Measurements from ENCODE around the gene FRMD4A. TPM values are rescaled to one million over a fixed set of nuclear protein-coding genes. Genes with fewer than 3 reads are reported as not detected.

The FRMD4A gene
- total RNA-seq, 4 donors from 2014 or later, result 27.5 to 40.4 (median 33.0) TPM

DNA sequence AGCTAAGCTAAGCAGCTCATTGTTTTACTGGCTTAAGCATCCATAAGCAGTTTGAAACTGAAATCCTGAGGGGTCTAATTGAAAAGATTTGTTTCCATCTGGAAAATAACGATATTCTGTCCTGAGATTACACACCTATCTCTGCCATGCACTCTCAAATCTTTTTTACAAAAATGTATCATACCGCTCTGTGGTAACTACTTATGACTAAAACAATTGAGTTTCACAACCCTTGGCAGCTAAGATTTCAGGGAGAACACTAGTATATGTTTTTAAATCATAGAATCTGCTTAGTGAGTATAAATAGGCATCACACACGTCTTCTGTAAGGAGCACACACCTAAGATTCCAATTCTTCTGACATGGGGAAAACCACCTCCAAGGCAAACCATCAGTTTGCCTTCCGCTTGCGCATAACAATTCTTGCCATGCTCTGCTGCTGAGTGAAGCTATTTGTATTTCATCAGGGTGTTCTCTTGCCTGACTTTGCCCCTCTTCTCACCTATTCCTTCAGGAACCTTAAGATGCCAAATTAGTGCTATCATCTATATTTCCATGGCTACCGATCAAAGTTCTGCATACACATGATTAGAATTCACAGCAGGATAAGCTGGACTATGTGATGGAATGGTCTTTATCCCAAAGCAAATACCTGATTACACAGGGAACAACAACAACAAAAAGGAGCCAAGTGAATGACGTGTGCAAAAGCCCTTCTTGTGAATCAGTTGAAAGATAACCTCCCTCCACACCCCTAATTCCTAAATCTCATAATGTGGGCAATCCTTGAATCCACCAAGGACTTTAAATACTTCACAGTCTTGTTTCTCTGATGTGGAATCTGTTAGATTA is 703.0 kb downstream of the FRMD4A start:
- H3K4me3 ChIP-seq (ENCODE audit: low read depth, poor library complexity, severe bottlenecking), result no peak overlapping the region
- no peak for DNase-seq (ENCODE audit: low spot score in 2 of 2)
- TF ChIP-seq, protein P1, sequence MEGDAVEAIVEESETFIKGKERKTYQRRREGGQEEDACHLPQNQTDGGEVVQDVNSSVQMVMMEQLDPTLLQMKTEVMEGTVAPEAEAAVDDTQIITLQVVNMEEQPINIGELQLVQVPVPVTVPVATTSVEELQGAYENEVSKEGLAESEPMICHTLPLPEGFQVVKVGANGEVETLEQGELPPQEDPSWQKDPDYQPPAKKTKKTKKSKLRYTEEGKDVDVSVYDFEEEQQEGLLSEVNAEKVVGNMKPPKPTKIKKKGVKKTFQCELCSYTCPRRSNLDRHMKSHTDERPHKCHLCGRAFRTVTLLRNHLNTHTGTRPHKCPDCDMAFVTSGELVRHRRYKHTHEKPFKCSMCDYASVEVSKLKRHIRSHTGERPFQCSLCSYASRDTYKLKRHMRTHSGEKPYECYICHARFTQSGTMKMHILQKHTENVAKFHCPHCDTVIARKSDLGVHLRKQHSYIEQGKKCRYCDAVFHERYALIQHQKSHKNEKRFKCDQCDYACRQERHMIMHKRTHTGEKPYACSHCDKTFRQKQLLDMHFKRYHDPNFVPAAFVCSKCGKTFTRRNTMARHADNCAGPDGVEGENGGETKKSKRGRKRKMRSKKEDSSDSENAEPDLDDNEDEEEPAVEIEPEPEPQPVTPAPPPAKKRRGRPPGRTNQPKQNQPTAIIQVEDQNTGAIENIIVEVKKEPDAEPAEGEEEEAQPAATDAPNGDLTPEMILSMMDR (IDR thresholded peaks at IDR 0.05), result no peak
- no peak for TF ChIP-seq POLR2A (IDR thresholded peaks at IDR 0.05)
- WGBS, 2 donors, result 92% methylated on average over 7 of the region's 7 CpGs
- intact Hi-C loops (cut with DNase I; ENCODE audit: low total_unique reads), result no loop called here

DNA sequence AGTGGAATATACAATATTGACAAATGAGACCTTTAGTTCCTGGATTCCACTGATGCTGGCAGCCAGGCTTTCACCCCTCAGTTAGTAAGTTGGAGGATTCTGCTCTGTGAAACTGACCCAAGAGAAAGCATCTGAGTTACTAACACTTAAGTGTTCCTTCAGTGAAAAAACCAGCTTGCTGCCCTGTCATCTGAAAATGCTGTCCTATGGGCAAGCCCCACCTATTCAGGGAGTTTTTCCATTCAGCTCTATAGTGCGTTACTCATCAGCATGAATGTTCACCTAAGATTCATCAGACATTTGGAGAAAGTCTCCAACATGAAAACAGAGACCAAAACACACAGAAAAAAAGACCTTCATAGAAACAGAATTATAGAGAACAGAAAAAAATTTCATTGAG is 706.1 kb downstream of the FRMD4A start:
- TF ChIP-seq POLR2A (IDR thresholded peaks at IDR 0.05), result no peak
- TF ChIP-seq, protein P1 (IDR thresholded peaks at IDR 0.05), result no peak
- DNase-seq (ENCODE audit: low spot score in 2 of 2), result no peak
- intact Hi-C loops (cut with DNase I; ENCODE audit: low total_unique reads), result no loop called here
- no peak overlapping the region for H3K4me3 ChIP-seq (ENCODE audit: low read depth, poor library complexity, severe bottlenecking)
- 95 to 96% methylated on average over 1 of the region's 1 CpG for WGBS, 2 donors

DNA sequence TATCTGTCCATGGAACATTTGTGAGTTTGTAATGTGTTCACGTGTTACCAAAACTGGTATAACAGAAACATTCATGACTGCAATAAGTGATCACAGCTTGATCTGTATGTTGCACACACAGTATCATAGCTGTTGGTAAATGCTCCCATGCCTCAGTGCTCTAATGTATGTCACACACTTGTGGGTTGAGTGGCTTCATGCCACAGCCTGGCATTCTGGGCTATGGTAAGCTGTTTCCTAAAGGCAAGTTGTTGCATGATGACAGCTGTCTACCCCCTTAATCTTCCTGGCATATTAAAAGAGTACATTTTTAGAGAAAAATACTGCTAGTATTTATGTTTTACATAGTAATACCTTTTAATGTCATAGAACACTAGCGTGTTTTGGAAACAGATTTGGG is 708.8 kb downstream of the FRMD4A start:
- H3K4me3 ChIP-seq (ENCODE audit: low read depth, poor library complexity, severe bottlenecking), result no peak overlapping the region
- DNase-seq (ENCODE audit: low spot score in 2 of 2), result no peak
- intact Hi-C loops (cut with DNase I; ENCODE audit: low total_unique reads), result no loop called here
- no peak for TF ChIP-seq POLR2A (IDR thresholded peaks at IDR 0.05)
- TF ChIP-seq, protein P1 (IDR thresholded peaks at IDR 0.05), result no peak
- WGBS, 2 donors, result 45 to 91% methylated on average over 2 of the region's 2 CpGs

DNA sequence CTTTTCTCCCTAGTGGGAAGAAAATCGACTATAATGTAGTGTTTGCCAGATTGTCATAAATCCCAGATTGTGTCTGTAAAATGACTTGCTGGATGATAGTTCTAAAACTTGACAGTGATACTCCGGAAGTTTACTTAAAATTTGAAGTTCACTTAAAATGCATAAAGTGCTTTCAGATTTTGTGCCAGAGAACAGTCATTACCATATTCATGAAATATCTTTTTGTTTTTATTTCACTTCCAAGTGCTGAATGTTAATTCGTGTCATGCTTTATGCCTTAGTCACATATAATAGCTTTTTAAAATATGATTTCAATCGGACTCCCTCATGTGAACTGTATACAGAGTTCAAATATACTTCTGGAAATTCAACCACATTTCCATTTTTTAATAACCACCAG is 713.6 kb downstream of the FRMD4A start:
- intact Hi-C loops (cut with DNase I; ENCODE audit: low total_unique reads), result no loop called here
- H3K4me3 ChIP-seq (ENCODE audit: low read depth, poor library complexity, severe bottlenecking), result no peak overlapping the region
- TF ChIP-seq POLR2A (IDR thresholded peaks at IDR 0.05), result no peak
- TF ChIP-seq, protein P1 (IDR thresholded peaks at IDR 0.05), result no peak
- 54 to 57% methylated on average over 4 of the region's 4 CpGs for WGBS, 2 donors
- DNase-seq (ENCODE audit: low spot score in 2 of 2), result no peak

DNA sequence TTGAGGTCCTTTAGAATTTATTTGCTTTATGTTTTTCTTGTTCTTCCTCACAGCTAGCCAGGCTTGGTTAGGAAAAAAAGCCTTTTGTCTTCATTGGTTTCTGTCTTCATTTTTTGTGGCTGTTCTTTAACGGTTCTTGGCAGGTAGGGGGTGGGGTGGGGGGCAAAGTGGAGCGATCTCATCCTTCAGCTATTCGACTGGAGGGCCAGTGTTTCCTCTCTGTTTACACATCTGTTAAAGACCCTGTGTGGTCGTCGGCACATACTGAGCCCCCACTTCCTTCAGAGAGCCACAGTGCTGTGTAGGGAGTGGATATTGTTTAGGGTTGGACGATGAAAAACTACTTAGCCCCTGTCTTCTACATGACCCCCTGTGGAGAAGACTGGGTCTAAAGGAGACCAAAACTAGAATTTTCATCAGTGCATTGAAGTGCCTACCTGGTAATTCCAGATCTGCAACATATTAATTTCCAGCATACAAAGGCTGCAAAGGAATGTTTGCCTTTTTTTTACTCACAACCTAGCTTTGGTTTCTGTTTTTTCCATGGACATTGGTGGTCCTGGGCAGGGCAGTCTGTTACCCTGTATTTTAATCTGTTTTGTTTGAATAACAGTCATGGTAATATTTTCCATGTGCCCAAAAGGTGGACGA is 714.9 kb downstream of the FRMD4A start:
- 65 to 75% methylated on average over 7 of the region's 7 CpGs for WGBS, 2 donors

More for the DNA sequence above, 714.9 kb downstream of the FRMD4A start:
- H3K4me3 ChIP-seq (ENCODE audit: low read depth, poor library complexity, severe bottlenecking), result no peak overlapping the region
- TF ChIP-seq, protein P1 (IDR thresholded peaks at IDR 0.05), result no peak
- no peak for TF ChIP-seq POLR2A (IDR thresholded peaks at IDR 0.05)
- intact Hi-C loops (cut with DNase I; ENCODE audit: low total_unique reads), result no loop called here
- DNase-seq (ENCODE audit: low spot score in 2 of 2), result no peak
